ENCODE results near the gene ENG. TPM values are rescaled to one million over a fixed set of nuclear protein-coding genes. Genes with fewer than 3 reads are reported as not detected.

Gene ENG
- total and polyA plus RNA-seq, 11 donors = 116 to 252 (median 144) TPM

- ATAC-seq (no peak), DNase-seq (no peak)
- 58 to 64% (median 60%) methylated on average over 8 of the region's 8 CpGs for WGBS, 4 donors
- Histone ChIP-seq H3K9me3 (no peaks in the 10 kb centered on the region), H3K36me3 (no peaks in the 10 kb centered on the region), H3K27me3 (no peaks in the 10 kb centered on the region), H3K4me3 (no peak overlapping the region), H3K4me1 (peaks cover 3 to 55% (median 37%) of the 10 kb centered on the region in 12 donors), H3K27ac (no peak overlapping the region)
- intact Hi-C loops (cut with DNase I) = loop anchor here in 1 of 10 donors (5.0 kb wide), 1 partner anchor 77 kb away; the partner anchor contains the start of gene FPGS
- TF ChIP-seq, protein P1, sequence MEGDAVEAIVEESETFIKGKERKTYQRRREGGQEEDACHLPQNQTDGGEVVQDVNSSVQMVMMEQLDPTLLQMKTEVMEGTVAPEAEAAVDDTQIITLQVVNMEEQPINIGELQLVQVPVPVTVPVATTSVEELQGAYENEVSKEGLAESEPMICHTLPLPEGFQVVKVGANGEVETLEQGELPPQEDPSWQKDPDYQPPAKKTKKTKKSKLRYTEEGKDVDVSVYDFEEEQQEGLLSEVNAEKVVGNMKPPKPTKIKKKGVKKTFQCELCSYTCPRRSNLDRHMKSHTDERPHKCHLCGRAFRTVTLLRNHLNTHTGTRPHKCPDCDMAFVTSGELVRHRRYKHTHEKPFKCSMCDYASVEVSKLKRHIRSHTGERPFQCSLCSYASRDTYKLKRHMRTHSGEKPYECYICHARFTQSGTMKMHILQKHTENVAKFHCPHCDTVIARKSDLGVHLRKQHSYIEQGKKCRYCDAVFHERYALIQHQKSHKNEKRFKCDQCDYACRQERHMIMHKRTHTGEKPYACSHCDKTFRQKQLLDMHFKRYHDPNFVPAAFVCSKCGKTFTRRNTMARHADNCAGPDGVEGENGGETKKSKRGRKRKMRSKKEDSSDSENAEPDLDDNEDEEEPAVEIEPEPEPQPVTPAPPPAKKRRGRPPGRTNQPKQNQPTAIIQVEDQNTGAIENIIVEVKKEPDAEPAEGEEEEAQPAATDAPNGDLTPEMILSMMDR (IDR thresholded peaks at IDR 0.05) = no peak
Measured at GRCh38 chr9:127878652-127879390, 24.4 kb upstream of the ENG start.

GRCh38 chr9:127878001-127878651 is 23.7 kb upstream of the ENG start:
- H3K9me3 ChIP-seq = no peaks in the 10 kb centered on the region
- no peaks in the 10 kb centered on the region for H3K27me3 ChIP-seq
- peak overlapping the region; percentile 55 to 94 (median 66) for H3K4me3 ChIP-seq
- intact Hi-C loops (cut with DNase I) = loop anchor here in 1 of 10 donors (5.0 kb wide), 1 partner anchor 76 kb away; the partner anchor contains the start of gene FPGS
- DNase-seq (peak in 1 of 5 donors; percentile 29), ATAC-seq (no peak)
- H3K27ac ChIP-seq = peak overlapping the region in 11 of 12 donors; percentile 64 to 98 (median 93)
- H3K4me1 ChIP-seq = peaks cover 3 to 62% (median 44%) of the 10 kb centered on the region in 12 donors
- WGBS, 4 donors = 34 to 55% (median 38%) methylated on average over 10 to 18 of the region's 18 CpGs
- no peak for TF ChIP-seq POLR2A (IDR thresholded peaks at IDR 0.05)
- TF ChIP-seq, protein P1 (IDR thresholded peaks at IDR 0.05) = no peak
- H3K36me3 ChIP-seq = peaks cover 0 to 6% (median 0%) of the 10 kb centered on the region in 9 donors

DNA sequence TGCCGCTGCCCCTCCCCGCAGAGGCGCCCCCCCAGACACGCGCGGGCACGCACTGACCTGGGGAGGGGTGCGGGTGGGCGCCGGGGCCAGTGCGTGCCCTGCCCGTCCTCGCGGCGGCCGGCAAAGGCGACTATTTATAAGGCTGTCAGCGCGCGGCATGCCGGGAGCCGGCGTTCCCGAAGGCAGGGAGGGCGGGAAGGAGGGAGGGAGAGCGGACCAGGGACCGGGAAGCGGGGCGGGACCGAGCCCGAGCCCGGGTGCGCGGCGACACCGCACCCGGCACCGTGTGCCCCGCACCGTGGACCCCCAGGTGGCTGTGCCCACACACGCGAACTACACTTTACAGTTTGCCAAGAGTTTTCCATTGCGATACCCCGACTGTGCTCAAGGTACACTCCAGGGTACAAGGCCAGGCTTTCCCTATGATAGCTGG is 23.1 kb upstream of the ENG start, which contains the start of gene AK1:
Gene AK1 (minus strand): TSS at position 110 of the 433 bp plus-strand sequence. CDS start 3,058 bp downstream, outside the sequence.
- DNase-seq (peak; percentile 88 to 93 (median 89)), ATAC-seq (peak; percentile 14 to 81 (median 76))
- Histone ChIP-seq H3K27ac (peak within 1 kb of the TSS; percentile 64 to 98 (median 92)), H3K4me3 (peak within 1 kb of the TSS; percentile 55 to 94 (median 66)), H3K27me3 (no peaks in the 10 kb centered on the region), H3K4me1 (peaks cover 3 to 63% (median 43%) of the 10 kb centered on the region in 12 donors), H3K36me3 (peaks cover 0 to 11% (median 5%) of the 10 kb centered on the region in 9 donors), H3K9me3 (no peaks in the 10 kb centered on the region)
- peak in 1 of 2 donors; percentile 83 for TF ChIP-seq POLR2A (IDR thresholded peaks at IDR 0.05)
- TF ChIP-seq, protein P1 (IDR thresholded peaks at IDR 0.05) = peak in 1 of 12 donors; percentile 10
- WGBS, 4 donors = 1% methylated on average over 41 to 44 of the region's 44 CpGs; no CpG with 5 or more reads in 1 of the 4 donors
- intact Hi-C loops (cut with DNase I) = loop anchor here in 1 of 10 donors (5.0 kb wide), 1 partner anchor 75 kb away; the partner anchor contains the start of gene FPGS

Measured in heart left ventricle (tissue), 16 donors.